ENCODE data around the gene PLPP3. TPM values are rescaled to one million over a fixed set of nuclear protein-coding genes. Genes with fewer than 3 reads are reported as not detected.

PLPP3 gene
- total RNA-seq, 1 experiment from 2014 or later: 3.4 TPM

- Histone ChIP-seq H3K79me2 (ENCODE audit: insufficient read depth, low read length) (no peaks in the 10 kb centered on the region), H3K36me3 (ENCODE audit: control insufficient read depth in 1 of 2, insufficient read depth in 2 of 2, low read length in 2 of 2) (no peaks in the 10 kb centered on the region), H3K9me2 (ENCODE audit: insufficient read depth) (no peaks in the 10 kb centered on the region), H3K9ac (ENCODE audit: low read length) (no peak overlapping the region), H2AFZ (ENCODE audit: low read depth, low read length, poor library complexity, severe bottlenecking) (no peak overlapping the region), H3K9me3 (ENCODE audit: control insufficient read depth in 1 of 2, insufficient read depth in 1 of 2, low read depth in 1 of 2, low read length in 2 of 2) (no peaks in the 10 kb centered on the region), H3K27ac (ENCODE audit: low read depth, low read length) (no peak overlapping the region), H3K4me2 (ENCODE audit: low read length) (no peak overlapping the region), H4K20me1 (ENCODE audit: insufficient read depth) (no peaks in the 10 kb centered on the region), H3K4me1 (ENCODE audit: control insufficient read depth in 1 of 2, insufficient read depth in 2 of 2, low read length in 2 of 2) (peaks cover 0 to 8% of the 10 kb centered on the region in 2 experiments; a peak in 1 of 4 replicates), H3K4me3 (replicated peaks in 1 of 2; ENCODE audit: low read depth in 1 of 2, low read length in 2 of 2) (no peak overlapping the region), H3K27me3 (ENCODE audit: insufficient read depth, low read length) (0 out of 2 replicates have a peak, but pooled peaks cover 4% of the 10 kb centered on the region)
- intact Hi-C loops (cut with micrococcal nuclease): no loop called here
- BruUV-seq (replicated peaks): no TSS peak
- ChIA-PET RAD21 (ENCODE audit: low non-redundant PET in 1 of 2, low total read pairs in 2 of 2, uncharacterized antibody in 2 of 2, unreplicated experiment in 2 of 2) (no interaction called here), POLR2A (no interaction called here), CTCF (no interaction called here)
- DNase-seq (ENCODE audit: low read depth, low spot score): no peak
- TF ChIP-seq POLR2A (IDR thresholded peaks at IDR 0.05; ENCODE audit: borderline replicate concordance, extremely low read depth, insufficient read depth, insufficient read length): no peak
- no peak for TF ChIP-seq ELF1 (IDR thresholded peaks at IDR 0.05; ENCODE audit: borderline replicate concordance, low read depth)
- no peak for TF ChIP-seq MAX (IDR thresholded peaks at IDR 0.05)
- no peak for TF ChIP-seq CBX3 (IDR thresholded peaks at IDR 0.05; ENCODE audit: low read depth)
- no peak for TF ChIP-seq SRF (IDR thresholded peaks at IDR 0.05; ENCODE audit: low read depth)
- TF ChIP-seq ZFX (IDR thresholded peaks at IDR 0.05): no peak
- TF ChIP-seq CTCF (IDR thresholded peaks at IDR 0.05 in 2 of 3, conservative IDR thresholded peaks at IDR 0.05 in 1 of 3; ENCODE audit: borderline replicate concordance in 1 of 3, insufficient read depth in 1 of 3, low read depth in 2 of 3, low read length in 2 of 3): no peak
- no peak for TF ChIP-seq POLR2AphosphoS5 (IDR thresholded peaks at IDR 0.05; ENCODE audit: low read depth, low read length)
- TF ChIP-seq EZH2phosphoT487 (IDR thresholded peaks at IDR 0.05; ENCODE audit: borderline replicate concordance): no peak
- no peak for TF ChIP-seq ZNF274 (IDR thresholded peaks at IDR 0.05; ENCODE audit: low read depth, low read length)
- no peak for TF ChIP-seq ATF3 (IDR thresholded peaks at IDR 0.05)
- no peak for TF ChIP-seq EZH2 (IDR thresholded peaks at IDR 0.05)
- no peak for TF ChIP-seq TCF7L2 (IDR thresholded peaks at IDR 0.05; ENCODE audit: borderline replicate concordance, extremely low read depth, insufficient read depth, insufficient read length)
- no peak for TF ChIP-seq CEBPB (IDR thresholded peaks at IDR 0.05; ENCODE audit: low read depth)
- TF ChIP-seq REST (IDR thresholded peaks at IDR 0.05; ENCODE audit: low read depth): no peak
- TF ChIP-seq SIN3A (IDR thresholded peaks at IDR 0.05; ENCODE audit: low read depth): no peak
- TF ChIP-seq EGR1 (IDR thresholded peaks at IDR 0.05; ENCODE audit: low read depth): no peak
- TF ChIP-seq FOSL1 (IDR thresholded peaks at IDR 0.05; ENCODE audit: low read depth): no peak
- TF ChIP-seq, protein P1, sequence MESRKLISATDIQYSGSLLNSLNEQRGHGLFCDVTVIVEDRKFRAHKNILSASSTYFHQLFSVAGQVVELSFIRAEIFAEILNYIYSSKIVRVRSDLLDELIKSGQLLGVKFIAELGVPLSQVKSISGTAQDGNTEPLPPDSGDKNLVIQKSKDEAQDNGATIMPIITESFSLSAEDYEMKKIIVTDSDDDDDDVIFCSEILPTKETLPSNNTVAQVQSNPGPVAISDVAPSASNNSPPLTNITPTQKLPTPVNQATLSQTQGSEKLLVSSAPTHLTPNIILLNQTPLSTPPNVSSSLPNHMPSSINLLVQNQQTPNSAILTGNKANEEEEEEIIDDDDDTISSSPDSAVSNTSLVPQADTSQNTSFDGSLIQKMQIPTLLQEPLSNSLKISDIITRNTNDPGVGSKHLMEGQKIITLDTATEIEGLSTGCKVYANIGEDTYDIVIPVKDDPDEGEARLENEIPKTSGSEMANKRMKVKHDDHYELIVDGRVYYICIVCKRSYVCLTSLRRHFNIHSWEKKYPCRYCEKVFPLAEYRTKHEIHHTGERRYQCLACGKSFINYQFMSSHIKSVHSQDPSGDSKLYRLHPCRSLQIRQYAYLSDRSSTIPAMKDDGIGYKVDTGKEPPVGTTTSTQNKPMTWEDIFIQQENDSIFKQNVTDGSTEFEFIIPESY (IDR thresholded peaks at IDR 0.05; ENCODE audit: extremely low read depth, insufficient replicate concordance, low read length): no peak
- no peak for ATAC-seq
These were observed 129.2 kb downstream of the PLPP3 start for GRCh38 chr1:56450004-56450666.
